Skeletal muscle tissue (tissue), 4 donors: ENCODE measurements around the gene GALNT18. TPM values are rescaled to one million over a fixed set of nuclear protein-coding genes. Genes with fewer than 3 reads are reported as not detected.

ENCODE experiments used
- H3K27ac ChIP-seq: one replicate; pipeline ENCODE4 v1.7.0; 2013; ENCODE audit warnings: mild to moderate bottlenecking, low read depth, low read length, inconsistent platforms
- H3K27me3 ChIP-seq, 3 donors: one replicate each; pipeline ENCODE4 v1.7.0; 2013; ENCODE audit warnings: low read length in 3 of 3; ENCODE audit not compliant: control insufficient read depth in 3 of 3, insufficient read depth in 3 of 3
- H3K36me3 ChIP-seq, 3 donors: one replicate each; pipeline ENCODE4 v1.7.0; 2013; ENCODE audit warnings: low read length in 3 of 3; ENCODE audit not compliant: control insufficient read depth in 3 of 3, insufficient read depth in 3 of 3
- H3K4me1 ChIP-seq, 3 donors: one replicate each; pipeline ENCODE4 v1.7.0; 2013; ENCODE audit warnings: low read length in 3 of 3, mild to moderate bottlenecking in 3 of 3; ENCODE audit not compliant: control insufficient read depth in 3 of 3, insufficient read depth in 3 of 3
- H3K4me3 ChIP-seq, 3 donors: one replicate each; pipeline ENCODE4 v1.7.0; 2013; ENCODE audit warnings: low read length in 3 of 3
- H3K9ac ChIP-seq, 3 donors: one replicate each; pipeline ENCODE4 v1.7.0; 2013; ENCODE audit warnings: low read length in 3 of 3, mild to moderate bottlenecking in 3 of 3, moderate library complexity in 2 of 3, low read depth in 1 of 3
- H3K9me3 ChIP-seq, 3 donors: one replicate each; pipeline ENCODE4 v1.7.0; 2013; ENCODE audit warnings: low read length in 3 of 3; ENCODE audit not compliant: control insufficient read depth in 3 of 3
- total RNA-seq: library from RNA; depleted of rRNA; stranded (reverse); fragments of >200 nt; gene quantifications from one replicate; pipeline ENCODE4 v1.2.3, GENCODE V29; 2014
- donor health status: Osteomylitis.

The GALNT18 gene
- total RNA-seq, 1 donor from 2014 or later, result 9.4 TPM

DNA sequence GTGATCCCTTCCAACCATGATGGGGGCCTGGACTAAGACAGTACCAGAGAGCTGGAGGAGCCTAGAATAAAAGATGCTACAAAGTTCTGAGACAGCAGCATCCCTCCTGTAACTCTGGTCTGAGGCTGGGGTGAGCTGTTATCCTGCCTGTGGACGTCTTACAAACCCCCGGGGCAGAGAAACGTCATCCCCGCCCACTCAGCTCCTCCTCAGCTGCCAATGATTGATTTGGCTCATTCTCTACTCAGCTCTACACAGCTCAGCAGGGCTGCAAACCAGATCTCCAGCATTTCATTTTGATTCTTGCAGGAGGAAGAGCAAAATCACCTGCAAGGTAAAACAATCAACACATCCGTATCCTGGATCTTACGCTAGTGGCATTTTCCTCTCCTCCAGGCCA lies 324.2 kb downstream of the GALNT18 start:
- H3K36me3 ChIP-seq, result peaks cover 0 to 2% (median 0%) of the 10 kb centered on the region in 3 donors
- H3K27me3 ChIP-seq, result no peaks in the 10 kb centered on the region
- no peaks in the 10 kb centered on the region for H3K9me3 ChIP-seq
- H3K27ac ChIP-seq, result no peak overlapping the region
- no peaks in the 10 kb centered on the region for H3K4me1 ChIP-seq
- no peak overlapping the region for H3K9ac ChIP-seq
- H3K4me3 ChIP-seq, result no peak overlapping the region

DNA sequence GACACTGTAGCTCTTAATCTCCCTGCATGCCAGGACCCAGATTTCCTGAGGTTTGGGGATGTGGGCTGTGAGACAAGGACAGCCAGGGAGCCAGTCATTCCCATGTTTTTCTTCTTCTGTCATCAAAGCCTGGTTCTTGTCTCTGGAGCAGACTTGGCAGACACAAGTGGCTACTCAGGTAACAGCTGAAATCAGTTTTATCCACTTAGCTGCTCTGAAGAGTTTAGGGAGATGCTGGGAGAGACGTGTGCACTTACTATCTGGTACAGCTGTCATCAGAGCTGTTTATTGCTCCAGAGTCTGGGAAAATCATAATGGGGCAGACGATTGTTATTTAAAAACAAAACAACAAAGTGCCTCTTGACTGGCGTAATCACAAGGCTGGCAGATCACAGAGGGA lies 325.4 kb downstream of the GALNT18 start:
- Histone ChIP-seq H3K36me3 (peaks cover 0 to 2% (median 0%) of the 10 kb centered on the region in 3 donors), H3K9me3 (no peaks in the 10 kb centered on the region), H3K27me3 (no peaks in the 10 kb centered on the region), H3K27ac (no peak overlapping the region), H3K4me3 (no peak overlapping the region), H3K9ac (no peak overlapping the region), H3K4me1 (no peaks in the 10 kb centered on the region)

DNA sequence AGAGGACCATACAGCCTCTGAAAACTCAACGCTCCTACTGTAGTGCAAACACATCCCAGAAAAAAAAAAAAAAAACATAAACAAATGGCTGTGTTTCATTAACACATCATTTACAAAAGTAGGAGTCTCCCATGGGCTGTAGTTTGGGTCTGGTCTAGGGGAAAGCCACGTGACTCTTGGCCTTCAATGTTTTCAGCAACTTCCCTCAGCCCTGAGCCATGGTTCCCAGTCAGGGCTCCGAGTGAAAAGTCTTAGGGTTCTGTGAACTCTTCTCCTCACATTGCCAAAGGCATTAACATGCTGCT lies 327.3 kb downstream of the GALNT18 start:
- H3K36me3 ChIP-seq, result peaks cover 0 to 2% (median 0%) of the 10 kb centered on the region in 3 donors
- no peaks in the 10 kb centered on the region for H3K9me3 ChIP-seq
- H3K27ac ChIP-seq, result no peak overlapping the region
- no peak overlapping the region for H3K4me3 ChIP-seq
- H3K9ac ChIP-seq, result no peak overlapping the region
- H3K4me1 ChIP-seq, result no peaks in the 10 kb centered on the region
- H3K27me3 ChIP-seq, result no peaks in the 10 kb centered on the region

DNA sequence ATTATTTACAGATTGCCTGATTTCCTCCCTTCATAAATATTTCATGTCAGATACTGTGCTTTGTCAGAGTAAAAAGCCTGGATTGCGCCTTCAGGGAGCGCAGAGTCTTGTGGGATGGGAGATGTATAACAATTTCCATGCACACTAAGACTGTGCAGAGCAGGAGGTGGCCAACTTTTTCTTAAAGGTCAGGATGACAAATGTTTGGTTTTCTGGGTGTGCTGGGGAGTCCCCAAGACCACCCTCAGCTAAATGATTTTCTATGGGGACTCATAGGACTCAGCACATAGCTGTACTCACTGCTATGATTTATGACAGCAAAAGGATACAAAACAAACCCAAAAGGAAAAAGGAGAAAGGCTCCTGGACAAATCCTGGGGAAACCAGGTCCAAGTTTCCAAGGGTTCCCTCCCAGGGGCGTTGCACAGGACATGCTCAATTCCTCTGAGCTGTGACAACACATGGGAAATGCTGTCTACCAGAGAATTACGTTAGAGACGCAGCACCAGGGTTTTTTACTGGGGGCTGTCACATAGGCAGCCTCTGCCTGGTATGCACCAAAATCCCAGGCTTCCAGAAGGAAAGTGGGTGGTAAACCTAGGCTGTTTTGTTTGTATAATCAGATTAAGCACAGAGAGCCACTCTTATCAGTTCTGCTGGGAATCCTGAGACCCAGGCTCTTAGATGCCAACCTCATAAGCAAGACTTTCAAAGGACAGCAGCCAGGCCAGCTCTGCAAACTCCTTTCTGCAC lies 327.8 kb downstream of the GALNT18 start:
- H3K27ac ChIP-seq, result no peak overlapping the region
- H3K36me3 ChIP-seq, result peaks cover 0 to 2% (median 0%) of the 10 kb centered on the region in 3 donors
- H3K4me3 ChIP-seq, result no peak overlapping the region
- H3K9me3 ChIP-seq, result no peaks in the 10 kb centered on the region
- H3K9ac ChIP-seq, result no peak overlapping the region
- H3K4me1 ChIP-seq, result no peaks in the 10 kb centered on the region
- no peaks in the 10 kb centered on the region for H3K27me3 ChIP-seq

DNA sequence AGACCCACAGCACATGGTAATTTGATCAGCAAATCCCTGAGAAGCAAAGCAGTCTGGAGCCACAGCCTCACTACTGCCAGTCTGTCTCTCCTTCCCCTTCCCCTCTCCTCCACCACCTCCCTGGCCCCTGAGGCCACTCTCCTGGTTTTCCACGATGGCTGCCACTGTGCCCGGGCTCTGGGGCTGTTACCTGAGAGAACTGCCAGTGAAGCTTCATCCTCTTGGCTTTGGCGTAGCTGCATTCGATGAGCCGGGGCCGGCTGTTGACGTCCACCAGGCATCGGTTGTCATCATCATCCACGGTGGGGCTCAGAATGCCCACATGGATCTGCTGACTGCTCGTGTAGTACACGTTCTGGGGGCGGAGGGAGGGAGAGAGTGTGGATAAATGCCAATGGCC lies 329.0 kb downstream of the GALNT18 start:
- Histone ChIP-seq H3K4me1 (no peaks in the 10 kb centered on the region), H3K27ac (no peak overlapping the region), H3K9ac (no peak overlapping the region), H3K27me3 (no peaks in the 10 kb centered on the region), H3K4me3 (no peak overlapping the region), H3K36me3 (peaks cover 0 to 2% (median 0%) of the 10 kb centered on the region in 3 donors), H3K9me3 (no peaks in the 10 kb centered on the region)

DNA sequence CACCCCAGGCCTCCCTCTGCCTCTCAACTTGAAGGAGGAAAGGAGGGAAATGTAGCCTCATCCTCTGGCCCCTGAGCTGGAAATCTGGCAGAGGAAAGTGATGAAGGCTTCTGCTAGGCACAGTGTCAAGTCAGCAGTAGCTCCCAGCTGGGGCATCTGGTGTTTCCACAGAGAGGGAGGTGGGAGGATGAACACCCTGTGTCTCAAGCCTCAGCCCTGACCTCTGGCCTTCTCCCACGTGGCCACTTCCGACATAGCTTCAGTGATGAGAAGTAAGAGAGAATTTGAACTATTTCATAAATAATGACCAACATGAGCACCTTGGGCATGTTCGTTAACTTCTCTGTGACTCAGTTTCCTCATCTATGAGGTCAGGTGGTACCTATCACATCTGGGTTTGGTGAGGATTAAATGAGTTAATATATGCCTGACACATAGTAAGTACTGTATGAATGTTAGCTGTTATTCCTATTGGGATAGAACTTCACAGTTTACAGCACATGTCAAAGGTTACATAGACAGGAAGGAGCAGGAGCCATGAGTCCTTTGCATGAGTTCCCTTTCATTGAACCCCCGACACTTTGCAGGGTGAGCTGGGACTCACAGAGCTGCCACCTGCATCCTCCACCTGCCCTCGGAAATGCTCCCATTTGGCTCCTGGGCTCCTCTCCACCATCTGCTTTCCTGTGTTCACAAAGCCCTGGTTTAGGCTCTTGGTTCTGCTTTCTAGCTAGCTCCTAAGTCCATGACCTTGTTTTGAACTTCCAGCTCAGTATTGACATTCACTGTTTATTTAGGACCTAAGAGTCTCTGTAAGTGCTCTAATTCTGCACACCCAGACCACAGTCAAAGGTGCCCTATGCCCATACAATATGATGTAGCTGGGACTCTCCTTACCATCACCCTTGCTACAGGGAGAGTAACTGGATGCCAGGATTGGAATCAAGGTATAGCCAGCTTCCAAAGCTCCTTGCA lies 330.5 kb downstream of the GALNT18 start:
- no peak overlapping the region for H3K4me3 ChIP-seq
- no peaks in the 10 kb centered on the region for H3K27me3 ChIP-seq
- H3K36me3 ChIP-seq, result no peaks in the 10 kb centered on the region
- no peaks in the 10 kb centered on the region for H3K9me3 ChIP-seq
- no peaks in the 10 kb centered on the region for H3K4me1 ChIP-seq
- H3K9ac ChIP-seq, result no peak overlapping the region
- H3K27ac ChIP-seq, result no peak overlapping the region

DNA sequence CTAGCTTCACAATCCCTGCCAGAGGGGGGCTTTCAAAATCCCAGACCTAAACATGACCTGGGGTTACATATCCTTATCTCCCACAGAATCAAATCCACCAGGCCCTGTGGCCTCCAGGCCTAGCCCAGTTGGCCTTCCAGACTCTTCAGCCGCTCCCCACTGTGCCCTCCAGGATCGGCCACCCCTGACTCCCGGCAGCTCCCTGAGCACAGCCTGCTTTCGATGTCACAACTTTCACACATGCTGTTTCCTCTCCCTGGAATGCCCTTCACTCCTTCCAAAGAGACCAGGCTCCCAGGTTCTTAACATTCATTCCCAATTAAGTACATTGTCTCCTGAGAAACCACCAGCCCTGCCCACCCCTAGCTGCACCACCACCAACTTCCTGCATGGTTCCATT lies 331.5 kb downstream of the GALNT18 start:
- Histone ChIP-seq H3K27me3 (no peaks in the 10 kb centered on the region), H3K4me1 (no peaks in the 10 kb centered on the region), H3K36me3 (no peaks in the 10 kb centered on the region), H3K9me3 (no peaks in the 10 kb centered on the region), H3K4me3 (no peak overlapping the region), H3K27ac (no peak overlapping the region), H3K9ac (no peak overlapping the region)

DNA sequence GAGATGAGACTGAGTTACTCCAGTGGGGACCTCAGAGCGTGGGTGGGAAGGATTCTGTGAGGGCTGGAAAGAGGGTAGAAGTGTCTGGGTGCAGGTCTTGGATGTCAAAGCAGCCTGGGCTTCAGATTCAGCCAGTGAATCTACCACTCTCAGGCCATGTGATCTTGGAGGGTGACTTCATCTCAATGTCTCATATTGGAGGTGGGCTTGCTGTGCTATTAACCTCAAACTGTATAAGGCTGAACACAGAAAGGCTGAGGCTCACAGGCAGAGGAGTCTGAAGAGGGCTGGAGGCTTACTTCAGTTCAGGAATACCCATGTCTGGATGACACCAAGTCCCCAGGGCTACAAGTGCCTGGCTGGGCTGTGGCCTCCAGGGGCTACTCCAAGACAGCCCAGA lies 332.1 kb downstream of the GALNT18 start:
- Histone ChIP-seq H3K4me3 (no peak overlapping the region), H3K27ac (no peak overlapping the region), H3K27me3 (no peaks in the 10 kb centered on the region), H3K4me1 (no peaks in the 10 kb centered on the region), H3K9ac (no peak overlapping the region), H3K9me3 (no peaks in the 10 kb centered on the region), H3K36me3 (no peaks in the 10 kb centered on the region)

DNA sequence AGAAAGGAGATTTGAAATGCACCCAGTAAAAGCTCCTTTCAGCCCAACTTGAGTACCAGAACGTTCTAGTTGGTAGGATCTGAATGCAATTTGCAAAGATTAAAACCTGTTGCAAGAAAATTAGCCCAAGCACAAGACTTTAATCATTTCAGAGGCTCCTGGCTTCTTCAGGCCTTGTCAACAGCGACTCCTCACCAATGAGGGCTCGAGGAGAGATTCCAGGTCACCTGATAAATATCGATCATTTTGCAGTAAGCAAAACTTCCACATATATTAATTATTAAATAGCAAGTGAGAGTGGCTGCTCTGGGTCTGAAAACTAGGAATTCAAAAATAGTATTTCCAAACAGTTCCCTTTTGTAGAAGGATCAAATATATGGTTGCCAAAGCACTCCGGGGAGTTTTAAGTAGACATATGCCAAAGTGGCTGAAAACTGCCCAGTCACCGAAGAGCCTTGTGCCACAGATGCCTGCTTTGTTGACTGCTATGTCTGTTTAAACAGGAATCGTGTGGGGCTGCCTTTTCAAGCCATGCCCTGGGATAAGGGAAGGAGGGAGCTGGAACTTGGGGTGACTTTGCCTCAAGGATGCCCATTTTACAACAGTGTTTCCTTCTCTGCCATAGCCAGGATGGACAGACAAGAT lies 332.7 kb downstream of the GALNT18 start:
- Histone ChIP-seq H3K9ac (no peak overlapping the region), H3K9me3 (no peaks in the 10 kb centered on the region), H3K27ac (no peak overlapping the region), H3K36me3 (no peaks in the 10 kb centered on the region), H3K4me1 (no peaks in the 10 kb centered on the region), H3K4me3 (no peak overlapping the region), H3K27me3 (no peaks in the 10 kb centered on the region)

DNA sequence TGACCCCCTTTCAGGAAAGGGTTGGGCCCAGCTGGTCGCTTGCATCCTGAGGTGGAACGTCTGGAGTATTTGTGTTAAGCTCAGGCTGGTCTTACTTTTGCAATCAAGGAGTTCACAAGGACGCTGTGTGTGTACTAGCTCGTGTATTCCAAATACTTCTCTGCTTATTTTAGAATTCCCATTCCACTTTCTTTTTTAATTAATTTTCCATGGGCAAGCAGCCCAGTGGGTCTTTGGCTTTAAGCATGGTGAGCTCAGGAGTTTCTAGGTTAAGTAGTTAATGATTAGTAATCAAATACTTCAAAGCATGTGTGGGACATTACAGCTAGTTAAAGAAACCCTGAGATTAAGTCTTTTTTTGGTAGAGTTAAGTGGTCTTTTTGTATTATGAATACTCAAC lies 337.3 kb downstream of the GALNT18 start:
- Histone ChIP-seq H3K36me3 (no peaks in the 10 kb centered on the region), H3K9ac (no peak overlapping the region), H3K27ac (no peak overlapping the region), H3K4me1 (peaks cover 0 to 3% (median 2%) of the 10 kb centered on the region in 3 donors), H3K4me3 (no peak overlapping the region), H3K27me3 (no peaks in the 10 kb centered on the region), H3K9me3 (no peaks in the 10 kb centered on the region)
